GM23338 (cell line): Measurements from ENCODE around the gene MIPEP. TPM values are rescaled to one million over a fixed set of nuclear protein-coding genes. Genes with fewer than 3 reads are reported as not detected.

Source experiments
- ATAC-seq: fragments of 200-7000 bp; cut with Tn5 transposase; 3 replicates; pipeline ENCODE4 v1.9.1; 2020
- DNase-seq: peaks from one replicate; pipeline ENCODE4 v3.0.0-alpha.2; 2015; ENCODE audit warnings: low spot score
- H2AFZ ChIP-seq: fragments of 200-600 bp; sonication (generic); 2 replicates; pipeline ENCODE4 v1.8.0; 2016; ENCODE audit warnings: antibody characterized with exemption, mild to moderate bottlenecking, moderate library complexity
- H3F3A ChIP-seq: fragments of 200-600 bp; sonication (generic); replicated peaks from 2 replicates; pipeline ENCODE4 v1.8.0; 2017; ENCODE audit warnings: antibody characterized with exemption, mixed run types, low read depth
- H3K27ac ChIP-seq: fragments of 200-600 bp; sonication (generic); 2 replicates; pipeline ENCODE4 v1.6.1; 2016; ENCODE audit warnings: low read depth
- H3K27me3 ChIP-seq: fragments of 200-600 bp; sonication (generic); 2 replicates; pipeline ENCODE4 v1.8.0; 2016; ENCODE audit warnings: mild to moderate bottlenecking, mixed run types, moderate library complexity; ENCODE audit not compliant: insufficient read depth
- H3K36me3 ChIP-seq: fragments of 200-600 bp; sonication (generic); 2 replicates; pipeline ENCODE4 v1.8.0; 2016; ENCODE audit warnings: mild to moderate bottlenecking; ENCODE audit not compliant: insufficient read depth
- H3K4me1 ChIP-seq: fragments of 200-600 bp; sonication (generic); 2 replicates; pipeline ENCODE4 v1.8.0; 2016; ENCODE audit warnings: mild to moderate bottlenecking, moderate library complexity; ENCODE audit not compliant: insufficient read depth
- H3K4me2 ChIP-seq: fragments of 200-600 bp; sonication (generic); 2 replicates; pipeline ENCODE4 v1.7.1; 2017; ENCODE audit warnings: mixed run types
- H3K4me3 ChIP-seq: fragments of 200-600 bp; sonication (generic); 2 replicates; pipeline ENCODE4 v1.6.1; 2016; ENCODE audit warnings: mixed run types
- H3K79me2 ChIP-seq: fragments of 200-600 bp; sonication (generic); replicated peaks from 2 replicates; pipeline ENCODE4 v1.8.0; 2017; ENCODE audit warnings: mild to moderate bottlenecking; ENCODE audit not compliant: insufficient read depth
- H3K9me2 ChIP-seq: fragments of 200-600 bp; sonication (generic); 2 replicates; pipeline ENCODE4 v1.8.0; 2017; ENCODE audit not compliant: insufficient read depth
- H4K20me1 ChIP-seq: fragments of 200-600 bp; sonication (generic); replicated peaks from 2 replicates; pipeline ENCODE4 v1.8.0; 2017; ENCODE audit warnings: mild to moderate bottlenecking; ENCODE audit not compliant: insufficient read depth
- H3K27ac Mint-ChIP-seq: 2 replicates; pipeline ENCODE4 v1.8.0; 2020; ENCODE audit warnings: inconsistent platforms, mild to moderate bottlenecking, moderate library complexity, mixed read lengths
- H3K27me3 Mint-ChIP-seq: 3 replicates; pipeline ENCODE4 v1.8.0; 2022; ENCODE audit warnings: low read depth, mild to moderate bottlenecking, moderate library complexity, mixed read lengths, inconsistent platforms; ENCODE audit not compliant: insufficient read depth, poor library complexity
- H3K36me3 Mint-ChIP-seq: 3 replicates; pipeline ENCODE4 v1.8.0; 2021; ENCODE audit warnings: low read depth, mild to moderate bottlenecking, inconsistent platforms, moderate library complexity, mixed read lengths
- H3K4me1 Mint-ChIP-seq: 3 replicates; pipeline ENCODE4 v1.8.0; 2020; ENCODE audit warnings: mild to moderate bottlenecking, inconsistent platforms, mixed read lengths
- H3K4me3 Mint-ChIP-seq: 3 replicates; pipeline ENCODE4 v1.8.0; 2021; ENCODE audit warnings: moderate library complexity, mild to moderate bottlenecking, inconsistent platforms, mixed read lengths
- H3K9me3 Mint-ChIP-seq: 3 replicates; pipeline ENCODE4 v1.8.0; 2020; ENCODE audit warnings: moderate library complexity, mild to moderate bottlenecking, inconsistent platforms, mixed read lengths
- CREB1 ChIP-seq: fragments of 250-450 bp; sonication (Bioruptor Pico); IDR thresholded peaks from 2 replicates; pipeline ENCODE4 v1.5.0; 2020; ENCODE audit warnings: low read depth, mild to moderate bottlenecking, moderate library complexity
- CTCF ChIP-seq, 2 experiments: fragments of 200-600 bp in 1 of 2; sonication (generic) in 1 of 2; conservative IDR thresholded peaks; 2 replicates each; pipeline versions ENCODE4 v1.5.1 to v1.6.1; 2016 to 2017; ENCODE audit warnings: antibody characterized with exemption in 2 of 2, low read depth in 2 of 2, mild to moderate bottlenecking in 2 of 2, moderate library complexity in 1 of 2
- ETS1 ChIP-seq: IDR thresholded peaks from 2 replicates; pipeline ENCODE4 v1.6.1; 2016; ENCODE audit warnings: antibody characterized with exemption
- EZH2 ChIP-seq: fragments of 200-600 bp; sonication (generic); IDR thresholded peaks from one replicate; pipeline ENCODE4 v1.8.0; 2017; ENCODE audit warnings: antibody characterized with exemption, mild to moderate bottlenecking, low read depth; ENCODE audit not compliant: unreplicated experiment
- EZH2phosphoT487 ChIP-seq: fragments of 200-600 bp; sonication (generic); IDR thresholded peaks from one replicate; pipeline ENCODE4 v1.8.1; 2018; ENCODE audit warnings: antibody characterized with exemption; ENCODE audit not compliant: unreplicated experiment
- JUNB ChIP-seq: IDR thresholded peaks from one replicate; pipeline ENCODE4 v1.6.1; 2016; ENCODE audit warnings: antibody characterized with exemption; ENCODE audit not compliant: unreplicated experiment
- POLR2AphosphoS5 ChIP-seq: IDR thresholded peaks from 2 replicates; pipeline ENCODE4 v1.6.1; 2016; ENCODE audit warnings: antibody characterized with exemption, low read depth
- REST ChIP-seq: IDR thresholded peaks from one replicate; pipeline ENCODE4 v1.6.1; 2018; ENCODE audit warnings: antibody characterized with exemption; ENCODE audit not compliant: unreplicated experiment
- STAT1 ChIP-seq: IDR thresholded peaks from one replicate; pipeline ENCODE4 v1.6.1; 2016; ENCODE audit warnings: antibody characterized with exemption; ENCODE audit not compliant: unreplicated experiment
- ZNF114 ChIP-seq: fragments of 250-450 bp; sonication (Bioruptor Pico); IDR thresholded peaks from 2 replicates; pipeline ENCODE4 v1.5.0; 2020; ENCODE audit warnings: mild to moderate bottlenecking, moderate library complexity
- ZNF331 ChIP-seq: fragments of 250-450 bp; sonication (Bioruptor Pico); IDR thresholded peaks from 2 replicates; pipeline ENCODE4 v1.5.0; 2020; ENCODE audit warnings: low read depth, mild to moderate bottlenecking, moderate library complexity
- polyA plus RNA-seq: library from polyadenylated mRNA; unstranded; fragments of >200 nt; fragmentation: Nextera tagmentation; extraction: Ambion mirVana; gene quantifications from 2 replicates; pipeline ENCODE4 v1.2.1, GENCODE V29; 2016
- total RNA-seq: library from RNA; depleted of rRNA; stranded (reverse); fragments of >200 nt; shearing (Covaris generic); gene quantifications from 2 replicates; pipeline ENCODE4 v1.2.3, GENCODE V29; 2014

The MIPEP gene
- total and polyA plus RNA-seq, 2 experiments from 2014 or later, result 20.8 to 22.5 TPM

GRCh38 chr13:23922005-23922932, 33.1 kb upstream of the MIPEP start:
- Mint-ChIP-seq H3K27me3 (peaks cover 1% of the 10 kb centered on the region), H3K4me1 (peaks cover 19% of the 10 kb centered on the region), H3K36me3 (no peaks in the 10 kb centered on the region; the same call in 2 of the 3 replicates), H3K9me3 (peaks cover 2% of the 10 kb centered on the region; the same call in 2 of the 3 replicates), H3K27ac (peak overlapping the region; percentile 47), H3K4me3 (no peak overlapping the region)
- peak overlapping the region; percentile 67 for H2AFZ ChIP-seq
- H3K4me3 ChIP-seq, result no peak overlapping the region
- DNase-seq (peak; percentile 52), ATAC-seq (peak; percentile 77)
- TF ChIP-seq POLR2AphosphoS5 (no peak), EZH2 (no peak), ZNF331 (CRISPR knock-in tag) (no peak), REST (no peak), STAT1 (no peak), ZNF114 (no peak), CTCF (conservative IDR thresholded peaks at IDR 0.05; ENCODE audit: low read depth in 2 of 2) (no peak), EZH2phosphoT487 (no peak), JUNB (no peak), CREB1 (CRISPR knock-in tag) (no peak), ETS1 (no peak)
- no peaks in the 10 kb centered on the region for H3K9me2 ChIP-seq
- H3K4me2 ChIP-seq, result peak overlapping the region; percentile 48
- H3F3A ChIP-seq, result no peaks in the 10 kb centered on the region
- no peaks in the 10 kb centered on the region for H4K20me1 ChIP-seq
- peaks cover 12% of the 10 kb centered on the region for H3K4me1 ChIP-seq
- H3K27ac ChIP-seq, result peak overlapping the region; percentile 70
- H3K36me3 ChIP-seq, result no peaks in the 10 kb centered on the region
- H3K27me3 ChIP-seq, result no peaks in the 10 kb centered on the region
- H3K79me2 ChIP-seq, result no peaks in the 10 kb centered on the region
